Measurements from ENCODE around the gene ATP1B3. TPM values are rescaled to one million over a fixed set of nuclear protein-coding genes. Genes with fewer than 3 reads are reported as not detected.

Gene ATP1B3
- total and polyA plus RNA-seq, 9 of the 15 experiments (the other 6 are each of a cell fraction or from before 2014, with no cell fraction given) = 48.3 to 202 (median 123) TPM

DNA sequence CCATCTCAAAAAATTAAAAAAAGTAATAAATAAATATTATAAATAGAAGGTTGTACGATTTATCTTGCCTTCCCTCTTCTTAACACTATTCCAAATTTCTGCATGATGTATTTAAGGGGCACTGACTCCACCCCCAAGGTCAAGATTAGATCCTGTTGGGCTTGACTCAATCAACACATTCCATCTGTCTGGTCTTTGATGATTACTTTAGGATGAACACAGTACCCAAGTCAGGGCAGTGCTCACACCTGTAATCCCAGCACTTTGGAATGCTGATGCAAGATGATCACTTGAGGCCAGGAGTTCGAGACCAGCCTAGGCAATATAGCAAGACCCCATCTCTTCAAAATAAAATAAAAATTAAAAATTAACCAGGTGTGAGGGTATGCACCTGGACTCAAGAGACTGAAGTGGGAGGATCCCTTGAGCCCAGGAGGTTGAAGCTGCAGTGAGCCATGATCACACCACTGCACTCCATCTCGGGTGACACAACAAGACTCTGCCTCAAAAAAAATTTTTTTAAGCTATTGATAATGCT, 14.1 kb upstream of the ATP1B3 start (continued):
- TF ChIP-seq, protein P1, sequence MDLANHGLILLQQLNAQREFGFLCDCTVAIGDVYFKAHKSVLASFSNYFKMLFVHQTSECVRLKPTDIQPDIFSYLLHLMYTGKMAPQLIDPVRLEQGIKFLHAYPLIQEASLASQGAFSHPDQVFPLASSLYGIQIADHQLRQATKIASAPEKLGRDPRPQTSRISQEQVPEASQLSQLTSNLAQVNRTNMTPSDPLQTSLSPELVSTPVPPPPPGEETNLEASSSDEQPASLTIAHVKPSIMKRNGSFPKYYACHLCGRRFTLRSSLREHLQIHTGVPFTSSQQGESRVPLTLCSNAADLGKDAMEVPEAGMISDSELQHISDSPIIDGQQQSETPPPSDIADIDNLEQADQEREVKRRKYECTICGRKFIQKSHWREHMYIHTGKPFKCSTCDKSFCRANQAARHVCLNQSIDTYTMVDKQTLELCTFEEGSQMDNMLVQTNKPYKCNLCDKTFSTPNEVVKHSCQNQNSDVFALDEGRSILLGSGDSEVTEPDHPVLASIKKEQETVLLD (IDR thresholded peaks at IDR 0.05) = no peak
- TF ChIP-seq CBX8 (IDR thresholded peaks at IDR 0.05; ENCODE audit: borderline replicate concordance, extremely low read depth, low read depth, low read length, poor library complexity, severe bottlenecking) (no peak), HLTF (IDR thresholded peaks at IDR 0.05) (no peak), TEAD4 (IDR thresholded peaks at IDR 0.05; ENCODE audit: low read length) (peak; percentile 66; the same call in 1 of the 2 replicates), TEAD4 (CRISPR knock-in tag; IDR thresholded peaks at IDR 0.05; ENCODE audit: borderline replicate concordance) (no peak)

DNA sequence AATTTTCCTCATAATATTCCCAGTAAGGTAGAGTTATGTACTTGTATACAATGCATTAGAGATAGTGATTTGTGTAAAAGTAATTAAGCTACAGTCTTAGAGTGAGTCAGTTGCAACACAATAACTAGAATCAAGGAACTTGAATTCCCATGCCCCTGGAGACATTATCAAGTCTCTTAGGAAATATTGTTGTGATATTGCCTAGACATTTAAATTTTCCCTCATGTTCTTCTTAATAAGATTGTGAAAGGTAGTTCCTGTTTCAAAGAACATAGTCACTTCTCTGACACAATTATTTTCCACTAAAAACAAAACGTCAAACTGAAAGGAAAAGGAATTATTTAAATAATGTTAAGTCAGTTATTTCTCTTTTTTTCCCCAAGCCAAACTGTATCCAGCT, 13.0 kb upstream of the ATP1B3 start:
- Histone ChIP-seq H3K36me3 (ENCODE audit: control insufficient read depth, insufficient read depth, low read length) (no peaks in the 10 kb centered on the region), H4K20me1 (replicated peaks; ENCODE audit: control insufficient read depth, insufficient read depth, low read length) (no peaks in the 10 kb centered on the region), H3K9ac (ENCODE audit: insufficient read depth in 1 of 2, low read depth in 2 of 2, low read length in 2 of 2) (no peak overlapping the region), H3K27ac (ENCODE audit: extremely low read depth, low read depth, low read length) (no peak overlapping the region), H2AFZ (ENCODE audit: low read depth, low read length) (0 out of 2 replicates have a peak overlapping the region, but pooled peaks have one; percentile 17), H3K4me1 (replicated peaks in 1 of 2; ENCODE audit: control insufficient read depth in 2 of 2, insufficient read depth in 2 of 2, low read length in 2 of 2) (peaks cover 0 to 35% of the 10 kb centered on the region in 2 experiments; a peak in 4 of 5 replicates), H3K27me3 (ENCODE audit: control insufficient read depth in 2 of 2, insufficient read depth in 2 of 2, low read length in 2 of 2) (no peaks in the 10 kb centered on the region), H3K9me3 (replicated peaks; ENCODE audit: control insufficient read depth, insufficient read depth, low read depth, low read length) (no peaks in the 10 kb centered on the region), H3K79me2 (ENCODE audit: control insufficient read depth, insufficient read depth, low read length) (no peaks in the 10 kb centered on the region), H3K9me1 (ENCODE audit: control insufficient read depth, insufficient read depth, low read length) (no peaks in the 10 kb centered on the region), H3K4me2 (ENCODE audit: insufficient read depth, low read length) (no peak overlapping the region), H3K4me3 (no peak overlapping the region)
- TF ChIP-seq PHF21A (IDR thresholded peaks at IDR 0.05; ENCODE audit: borderline replicate concordance, low read depth) (no peak), ZNF316 (IDR thresholded peaks at IDR 0.05) (peak; percentile 12; the same call in 1 of the 2 replicates)
- intact Hi-C loops (cut with micrococcal nuclease) (no loop called here), in situ Hi-C loops (cut with MboI) (no loop called here)
- ATAC-seq (no peak), DNase-seq (ENCODE audit: extremely low read depth in 1 of 4, low spot score in 3 of 4) (no peak), FAIRE-seq (no peak)
- POLR2A ChIA-PET = interaction anchor here (0.9 to 1.1 kb wide), 3 partner anchors 12 to 14 kb away, joined by 3 read pairs; no protein-coding TSS in a partner anchor
- WGBS (ENCODE audit: insufficient coverage, low coverage, missing lambda C conversion rate) = 8% methylated on average over 1 of the region's 1 CpG
- BruUV-seq (replicated peaks) = no TSS peak
- CTCF ChIA-PET (ENCODE audit: low intra/inter-chr PET ratio) = no interaction called here
